OCI-LY7 (cell line): Measurements from ENCODE around the gene CIAPIN1. TPM values are rescaled to one million over a fixed set of nuclear protein-coding genes. Genes with fewer than 3 reads are reported as not detected.

Experiments
- BruUV-seq: library from RNA; stranded (reverse); fragments of 400-500 nt; replicated peaks from 2 replicates; lab custom pipeline; 2021; lab: Mats Ljungman, UMichigan
- CTCF ChIA-PET: fragments of 300-600 bp; sonication (Branson Sonifier 250); formaldehyde crosslinking; loops from one replicate; lab custom pipeline; 2022; ENCODE audit warnings: antibody characterized with exemption; ENCODE audit not compliant: unreplicated experiment; lab: Charles Lee
- POLR2A ChIA-PET: fragments of 300-600 bp; sonication (Branson Sonifier 250); formaldehyde crosslinking; loops from one replicate; lab custom pipeline; 2022; ENCODE audit warnings: antibody characterized with exemption; lab: Charles Lee
- DNase-seq: peaks from one replicate; pipeline ENCODE4 v3.0.0-alpha.2; 2015; ENCODE audit warnings: low spot score
- H2AFZ ChIP-seq: fragments of 200-600 bp; sonication (generic), shearing (Covaris generic); 2 replicates; pipeline ENCODE4 v1.6.1; 2014; ENCODE audit warnings: mild to moderate bottlenecking, antibody characterized with exemption, low read length, moderate library complexity
- H3K27ac ChIP-seq: fragments of 200-600 bp; sonication (generic); 2 replicates; pipeline ENCODE4 v1.5.1; 2014; ENCODE audit warnings: mixed run types, low read depth, mild to moderate bottlenecking, moderate library complexity, low read length, inconsistent platforms; ENCODE audit not compliant: poor library complexity, severe bottlenecking
- H3K36me3 ChIP-seq: fragments of 200-600 bp; sonication (generic); 2 replicates; pipeline ENCODE4 v1.6.1; 2014; ENCODE audit warnings: mild to moderate bottlenecking, antibody characterized with exemption, low read length, moderate library complexity, mixed read lengths; ENCODE audit not compliant: insufficient read depth
- H3K4me1 ChIP-seq: fragments of 200-600 bp; sonication (generic); 2 replicates; pipeline ENCODE4 v1.5.1; 2014; ENCODE audit warnings: mild to moderate bottlenecking, low read length; ENCODE audit not compliant: insufficient read depth, poor library complexity, severe bottlenecking
- H3K4me2 ChIP-seq: fragments of 200-600 bp; sonication (generic); 2 replicates; pipeline ENCODE4 v1.6.1; 2014; ENCODE audit warnings: mild to moderate bottlenecking, low read length
- H3K4me3 ChIP-seq: fragments of 200-600 bp; sonication (generic); 2 replicates; pipeline ENCODE4 v1.5.1; 2014; ENCODE audit warnings: mild to moderate bottlenecking, low read depth, low read length; ENCODE audit not compliant: poor library complexity, severe bottlenecking
- H3K79me2 ChIP-seq: fragments of 200-600 bp; sonication (generic); 2 replicates; pipeline ENCODE4 v1.6.1; 2016; ENCODE audit warnings: low read depth, mild to moderate bottlenecking, low read length, moderate library complexity, mixed read lengths; ENCODE audit not compliant: insufficient read depth
- H3K9me2 ChIP-seq: fragments of 200-600 bp; sonication (generic); 2 replicates; pipeline ENCODE4 v1.6.1; 2016; ENCODE audit warnings: mild to moderate bottlenecking, low read length, mixed read lengths; ENCODE audit not compliant: insufficient read depth
- H3K9me3 ChIP-seq: fragments of 200-600 bp; sonication (generic); 2 replicates; pipeline ENCODE4 v1.6.1; 2014; ENCODE audit warnings: mild to moderate bottlenecking, mixed run types, low read length, mixed read lengths
- H4K20me1 ChIP-seq: fragments of 200-600 bp; sonication (generic); 2 replicates; pipeline ENCODE4 v1.6.1; 2014; ENCODE audit warnings: mild to moderate bottlenecking, antibody characterized with exemption, low read length, moderate library complexity, mixed read lengths; ENCODE audit not compliant: insufficient read depth
- CTCF ChIP-seq: fragments of 200-600 bp; sonication (generic); conservative IDR thresholded peaks from 2 replicates; pipeline ENCODE4 v1.5.1; 2014; ENCODE audit warnings: mild to moderate bottlenecking, antibody characterized with exemption, low read length, moderate library complexity, mixed read lengths
- EZH2phosphoT487 ChIP-seq: fragments of 200-600 bp; sonication (generic); IDR thresholded peaks from 2 replicates; pipeline ENCODE4 v1.6.1; 2018; ENCODE audit warnings: low read depth, borderline replicate concordance, mild to moderate bottlenecking, mixed run types, antibody characterized with exemption, low read length, moderate library complexity, mixed read lengths
- intact Hi-C: fragments of 100-400 bp; cut with micrococcal nuclease; formaldehyde crosslinking; loops from one replicate; pipeline ENCODE4 v1.10.0; 2022; ENCODE audit not compliant: unreplicated experiment
- total RNA-seq, 2 experiments: library from RNA; depleted of rRNA in 1 of 2; stranded (reverse); fragments of >200 nt in 1 of 2; shearing (Covaris generic) in 1 of 2; gene quantifications; 2 replicates each; pipeline ENCODE4 v1.2.3, GENCODE V29; 2014 to 2022

CIAPIN1 gene
- total RNA-seq, 2 experiments from 2014 or later = 47.7 to 58.9 TPM

- TF ChIP-seq EZH2phosphoT487 (no peak), CTCF (peak; percentile 90)
- Histone ChIP-seq H4K20me1 (no peaks in the 10 kb centered on the region), H3K4me3 (peak overlapping the region; percentile 18), H3K4me1 (peaks cover 31% of the 10 kb centered on the region), H3K9me2 (no peaks in the 10 kb centered on the region), H2AFZ (peak overlapping the region; percentile 19; the same call in 1 of the 2 replicates), H3K27ac (no peak overlapping the region), H3K9me3 (no peaks in the 10 kb centered on the region), H3K79me2 (no peaks in the 10 kb centered on the region), H3K4me2 (peak overlapping the region; percentile 36), H3K36me3 (peaks cover 18% of the 10 kb centered on the region)
- ChIA-PET CTCF (interaction anchor here (0.6 kb wide), 1 partner anchor 18 kb away, joined by 3 read pairs; no protein-coding TSS in a partner anchor), POLR2A (interaction anchor here (1.1 kb wide), 1 partner anchor 13 kb away, joined by 3 read pairs; the partner anchor contains the start of gene POLR2C)
- intact Hi-C loops = loop anchor here (5.0 kb wide), 1 partner anchor 41 kb away; no protein-coding TSS in a partner anchor
- BruUV-seq = no TSS peak
- DNase-seq = peak; percentile 80
Measured at GRCh38 chr16:57475711-57476339, 28.6 kb upstream of the CIAPIN1 start.

GRCh38 chr16:57474671-57475661 is 27.8 kb upstream of the CIAPIN1 start:
- Histone ChIP-seq H3K4me3 (no peak overlapping the region), H3K9me3 (no peaks in the 10 kb centered on the region), H3K4me1 (peaks cover 31% of the 10 kb centered on the region), H3K27ac (no peak overlapping the region), H3K79me2 (no peaks in the 10 kb centered on the region), H3K9me2 (no peaks in the 10 kb centered on the region), H4K20me1 (no peaks in the 10 kb centered on the region), H3K4me2 (peak overlapping the region; percentile 36; the same call in 1 of the 2 replicates), H2AFZ (no peak overlapping the region), H3K36me3 (peaks cover 26% of the 10 kb centered on the region)
- ChIA-PET CTCF (no interaction called here), POLR2A (interaction anchor here (1.1 kb wide), 1 partner anchor 13 kb away, joined by 3 read pairs; the partner anchor contains the start of gene POLR2C)
- TF ChIP-seq EZH2phosphoT487 = no peak
- TF ChIP-seq CTCF = no peak
- BruUV-seq = no TSS peak
- no peak for DNase-seq
- intact Hi-C loops = loop anchor here (5.0 kb wide), 1 partner anchor 42 kb away; no protein-coding TSS in a partner anchor
